SK-N-SH (cell line): ENCODE results near the gene RNF214. TPM values are rescaled to one million over a fixed set of nuclear protein-coding genes. Genes with fewer than 3 reads are reported as not detected.

Experiments
- CTCF ChIA-PET: fragments of 300-600, 350-600 bp; formaldehyde crosslinking; extraction: SDS; loops from one replicate; lab custom pipeline; 2021; lab: Yijun Ruan, JAX
- POLR2A ChIA-PET: fragments of 350-600 bp; sonication (Branson Sonifier 250); formaldehyde crosslinking; extraction: SDS; loops from one replicate; lab custom pipeline; 2020; ENCODE audit warnings: antibody characterized with exemption, inconsistent platforms; lab: Yijun Ruan, JAX
- DNase-seq: peaks from one replicate; pipeline ENCODE4 v3.0.0; 2012
- H2AFZ ChIP-seq: fragments of 200-600 bp; sonication (generic); 2 replicates; pipeline ENCODE4 v1.8.1; 2016; ENCODE audit warnings: antibody characterized with exemption, mild to moderate bottlenecking, low read depth
- H3F3A ChIP-seq: fragments of 200-600 bp; sonication (generic); replicated peaks from 2 replicates; pipeline ENCODE3; 2016; ENCODE audit warnings: antibody characterized with exemption, mild to moderate bottlenecking; ENCODE audit not compliant: insufficient read depth
- H3K27ac ChIP-seq, 2 experiments: fragments of 200-500 bp in 1 of 2; fragments of 200-600 bp in 1 of 2; sonication (Bioruptor generic) in 1 of 2; sonication (generic), shearing (Covaris generic) in 1 of 2; 2 replicates each; pipeline versions ENCODE4 v1.5.1 to v1.6.1; 2014 to 2016; ENCODE audit warnings: low read depth in 2 of 2, inconsistent platforms in 1 of 2, low read length in 1 of 2, mild to moderate bottlenecking in 1 of 2, mixed read lengths in 1 of 2
- H3K27me3 ChIP-seq: fragments of 200-600 bp; sonication (generic), shearing (Covaris generic); 2 replicates; pipeline ENCODE4 v1.6.1; 2016; ENCODE audit warnings: mixed run types; ENCODE audit not compliant: insufficient read depth
- H3K36me3 ChIP-seq, 2 experiments: fragments of 200-500 bp in 1 of 2; fragments of 200-600 bp in 1 of 2; sonication (Bioruptor generic) in 1 of 2; sonication (generic) in 1 of 2; replicated peaks in 1 of 2; 2 replicates each; pipeline versions ENCODE3 to v1.5.1; 2014 to 2016; ENCODE audit warnings: low read length in 1 of 2, mild to moderate bottlenecking in 1 of 2; ENCODE audit not compliant: insufficient read depth in 2 of 2, control insufficient read depth in 1 of 2
- H3K4me1 ChIP-seq, 2 experiments: fragments of 200-500 bp in 1 of 2; fragments of 200-600 bp in 1 of 2; sonication (Bioruptor generic) in 1 of 2; sonication (generic), shearing (Covaris generic) in 1 of 2; 2 replicates each; pipeline versions ENCODE4 v1.5.1 to v1.6.1; 2014 to 2016; ENCODE audit warnings: low read depth in 1 of 2, low read length in 1 of 2, mixed run types in 1 of 2; ENCODE audit not compliant: insufficient read depth in 2 of 2, control insufficient read depth in 1 of 2
- H3K4me2 ChIP-seq: fragments of 200-600 bp; sonication (generic), shearing (Covaris generic); 2 replicates; pipeline ENCODE4 v1.6.1; 2017; ENCODE audit warnings: mixed run types
- H3K4me3 ChIP-seq, 2 experiments: fragments of 200-500 bp in 1 of 2; fragments of 200-600 bp in 1 of 2; sonication (Bioruptor generic) in 1 of 2; sonication (generic), shearing (Covaris generic) in 1 of 2; 2 replicates each; pipeline versions ENCODE4 v1.5.1 to v1.8.1; 2014 to 2016; ENCODE audit warnings: low read depth in 2 of 2, inconsistent platforms in 1 of 2, low read length in 1 of 2, mild to moderate bottlenecking in 1 of 2, mixed read lengths in 1 of 2, moderate library complexity in 1 of 2
- H3K79me2 ChIP-seq: fragments of 200-600 bp; sonication (generic); 2 replicates; pipeline ENCODE4 v1.8.1; 2017; ENCODE audit warnings: mild to moderate bottlenecking; ENCODE audit not compliant: insufficient read depth
- H3K9ac ChIP-seq: fragments of 200-600 bp; sonication (generic); 2 replicates; pipeline ENCODE4 v1.6.1; 2017; ENCODE audit warnings: mixed run types
- H3K9me2 ChIP-seq: fragments of 200-600 bp; sonication (generic); 2 replicates; pipeline ENCODE4 v1.6.1; 2017; ENCODE audit warnings: mixed run types
- H3K9me3 ChIP-seq: fragments of 200-600 bp; sonication (generic); 2 replicates; pipeline ENCODE4 v1.6.1; 2017; ENCODE audit warnings: mixed run types, mild to moderate bottlenecking, moderate library complexity
- H4K20me1 ChIP-seq: fragments of 200-600 bp; sonication (generic); 2 replicates; pipeline ENCODE4 v1.6.1; 2017; ENCODE audit warnings: mild to moderate bottlenecking, mixed run types; ENCODE audit not compliant: insufficient read depth
- CHD2 ChIP-seq: fragments of 150-350 bp; IDR thresholded peaks from 2 replicates; pipeline ENCODE4 v1.6.1; 2018; ENCODE audit warnings: low read length; ENCODE audit not compliant: partially characterized antibody
- EZH2phosphoT487 ChIP-seq: fragments of 200-600 bp; sonication (generic); IDR thresholded peaks from 2 replicates; pipeline ENCODE4 v1.6.1; 2017; ENCODE audit warnings: low read depth, mixed run types, mild to moderate bottlenecking, antibody characterized with exemption, moderate library complexity, borderline replicate concordance
- FOSL2 ChIP-seq: IDR thresholded peaks from 2 replicates; pipeline ENCODE4 v1.4.0; 2012; ENCODE audit warnings: low read depth, mild to moderate bottlenecking, moderate library complexity, borderline replicate concordance
- FOXM1 ChIP-seq: IDR thresholded peaks from 2 replicates; pipeline ENCODE4 v1.4.0; 2012; ENCODE audit warnings: low read depth, mild to moderate bottlenecking
- GABPA ChIP-seq: IDR thresholded peaks from 2 replicates; pipeline ENCODE4 v1.4.0; 2012; ENCODE audit warnings: low read depth, mild to moderate bottlenecking
- JUND ChIP-seq: IDR thresholded peaks from 2 replicates; pipeline ENCODE4 v1.4.0; 2012
- MXI1 ChIP-seq: IDR thresholded peaks from 2 replicates; pipeline ENCODE4 v1.6.1; 2012; ENCODE audit warnings: mild to moderate bottlenecking, low read depth, low read length, improper control_type of control experiment
- PBX3 ChIP-seq: IDR thresholded peaks from 2 replicates; pipeline ENCODE4; 2012
- POLR2AphosphoS5 ChIP-seq: IDR thresholded peaks from 2 replicates; pipeline ENCODE4 v1.6.1; 2012; ENCODE audit warnings: low read depth, low read length
- SIN3A ChIP-seq: IDR thresholded peaks from 2 replicates; pipeline ENCODE4 v1.6.1; 2012; ENCODE audit warnings: low read depth, mild to moderate bottlenecking, low read length, moderate library complexity, borderline replicate concordance
- TEAD4 ChIP-seq: IDR thresholded peaks from 2 replicates; pipeline ENCODE4 v1.4.0; 2012; ENCODE audit warnings: mild to moderate bottlenecking, borderline replicate concordance; ENCODE audit not compliant: insufficient read depth
- WGBS: methylation state at CpG from one replicate; pipeline ENCODE4 v1.1.6; 2017; ENCODE audit warnings: low lambda C conversion rate; 5-methylcytosine and 5-hydroxymethylcytosine counted together
- polyA plus RNA-seq, 3 experiments: library from polyadenylated mRNA; depleted of rRNA; stranded (reverse); fragments of >200 nt; gene quantifications; 2 replicates each; pipeline ENCODE4 v1.2.3, GENCODE V29; 2012
- TF ChIP-seq, protein P1 (sequence below): fragments of 150-350 bp; IDR thresholded peaks from 2 replicates; pipeline ENCODE4 v1.6.1; 2016; ENCODE audit warnings: mild to moderate bottlenecking, low read depth, low read length
- TF ChIP-seq, protein P2 (sequence below): IDR thresholded peaks from 2 replicates; pipeline ENCODE4 v1.4.0; 2012; ENCODE audit warnings: low read depth, borderline replicate concordance

RNF214 gene
- polyA plus RNA-seq, 1 of the 3 experiments (the other 2 are of a cell fraction), result 15.4 TPM

GRCh38 chr11:117296881-117297280 lies 64.4 kb downstream of the RNF214 start:
- ChIA-PET CTCF (interaction anchor here (1.0 kb wide), 1 partner anchor 11 kb away, joined by 3 read pairs; no protein-coding TSS in a partner anchor), POLR2A (no interaction called here)
- Histone ChIP-seq H4K20me1 (no peaks in the 10 kb centered on the region), H3K4me2 (no peak overlapping the region), H3K4me3 (no peak overlapping the region), H3K79me2 (no peaks in the 10 kb centered on the region), H3K9me3 (no peaks in the 10 kb centered on the region), H3K36me3 (peaks cover 0 to 15% of the 10 kb centered on the region in 2 experiments), H3K9me2 (no peaks in the 10 kb centered on the region), H2AFZ (no peak overlapping the region), H3K9ac (no peak overlapping the region), H3K4me1 (peaks cover 0 to 15% of the 10 kb centered on the region in 2 experiments; a peak in 1 of 4 replicates), H3F3A (peaks cover 7% of the 10 kb centered on the region), H3K27me3 (no peaks in the 10 kb centered on the region), H3K27ac (no peak overlapping the region)
- 96% methylated on average over 6 of the region's 6 CpGs for WGBS
- no peak for DNase-seq
- TF ChIP-seq POLR2AphosphoS5 (no peak), PBX3 (no peak), MXI1 (no peak), CHD2 (no peak), FOSL2 (no peak), GABPA (no peak), EZH2phosphoT487 (no peak), TEAD4 (no peak)
- TF ChIP-seq, protein P1, sequence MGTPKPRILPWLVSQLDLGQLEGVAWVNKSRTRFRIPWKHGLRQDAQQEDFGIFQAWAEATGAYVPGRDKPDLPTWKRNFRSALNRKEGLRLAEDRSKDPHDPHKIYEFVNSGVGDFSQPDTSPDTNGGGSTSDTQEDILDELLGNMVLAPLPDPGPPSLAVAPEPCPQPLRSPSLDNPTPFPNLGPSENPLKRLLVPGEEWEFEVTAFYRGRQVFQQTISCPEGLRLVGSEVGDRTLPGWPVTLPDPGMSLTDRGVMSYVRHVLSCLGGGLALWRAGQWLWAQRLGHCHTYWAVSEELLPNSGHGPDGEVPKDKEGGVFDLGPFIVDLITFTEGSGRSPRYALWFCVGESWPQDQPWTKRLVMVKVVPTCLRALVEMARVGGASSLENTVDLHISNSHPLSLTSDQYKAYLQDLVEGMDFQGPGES, result no peak
- TF ChIP-seq, protein P2, sequence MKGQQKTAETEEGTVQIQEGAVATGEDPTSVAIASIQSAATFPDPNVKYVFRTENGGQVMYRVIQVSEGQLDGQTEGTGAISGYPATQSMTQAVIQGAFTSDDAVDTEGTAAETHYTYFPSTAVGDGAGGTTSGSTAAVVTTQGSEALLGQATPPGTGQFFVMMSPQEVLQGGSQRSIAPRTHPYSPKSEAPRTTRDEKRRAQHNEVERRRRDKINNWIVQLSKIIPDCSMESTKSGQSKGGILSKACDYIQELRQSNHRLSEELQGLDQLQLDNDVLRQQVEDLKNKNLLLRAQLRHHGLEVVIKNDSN, result no peak

DNA sequence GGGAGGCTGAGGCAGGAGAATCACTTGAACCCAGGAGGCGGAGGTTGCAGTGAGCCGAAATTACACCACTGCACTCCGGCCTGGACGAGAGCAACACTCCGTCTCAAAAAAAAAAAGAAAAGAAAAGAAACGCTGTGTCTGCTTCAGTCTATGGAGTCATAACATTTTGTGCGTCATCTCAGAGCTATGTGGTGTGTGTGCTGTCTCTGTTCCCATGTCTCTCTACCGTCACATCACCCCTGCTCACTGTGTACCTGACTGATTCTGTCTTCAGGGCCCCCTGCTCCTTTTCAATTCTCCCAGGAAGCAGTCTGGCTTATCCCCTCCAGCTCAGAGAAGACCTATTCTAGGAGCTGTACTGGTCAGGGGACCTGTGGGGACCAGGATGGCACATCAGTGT lies 65.7 kb downstream of the RNF214 start:
- POLR2A ChIA-PET, result no interaction called here

More for the DNA sequence above, 65.7 kb downstream of the RNF214 start:
- DNase-seq, result no peak
- no peak overlapping the region for H2AFZ ChIP-seq
- H3K4me1 ChIP-seq, result peaks cover 0 to 15% of the 10 kb centered on the region in 2 experiments; a peak in 1 of 4 replicates
- no peak overlapping the region for H3K4me2 ChIP-seq
- no peak overlapping the region for H3K27ac ChIP-seq
- WGBS, result 98% methylated on average over 8 of the region's 8 CpGs
- no peak for TF ChIP-seq JUND
- no peak for TF ChIP-seq FOXM1
- TF ChIP-seq SIN3A, result no peak
- TF ChIP-seq, all 33 proteins: peak for 0
- H3K4me3 ChIP-seq, result no peak overlapping the region
- H3K9ac ChIP-seq, result no peak overlapping the region
- 0 out of 2 replicates have a peak, but pooled peaks cover 4% of the 10 kb centered on the region for H3K79me2 ChIP-seq
- no peaks in the 10 kb centered on the region for H3K9me2 ChIP-seq
- H3K27me3 ChIP-seq, result no peaks in the 10 kb centered on the region
- H3F3A ChIP-seq, result peaks cover 2% of the 10 kb centered on the region
- no peaks in the 10 kb centered on the region for H3K9me3 ChIP-seq
- H4K20me1 ChIP-seq, result no peaks in the 10 kb centered on the region
- peaks cover 0 to 5% of the 10 kb centered on the region in 2 experiments for H3K36me3 ChIP-seq
- CTCF ChIA-PET, result interaction anchor here (1.2 kb wide), 1 partner anchor 10 kb away, joined by 5 read pairs; no protein-coding TSS in a partner anchor
